SJCRH30 (cell line): ENCODE results near the gene GLG1. TPM values are rescaled to one million over a fixed set of nuclear protein-coding genes. Genes with fewer than 3 reads are reported as not detected.

ENCODE experiments used
- DNase-seq, 2 experiments: peaks; one replicate each; pipeline ENCODE4 v3.0.0-alpha.2; 2015 to 2020
- H3K27ac ChIP-seq: fragments of 250-450 bp; sonication (Bioruptor Pico); 2 replicates; pipeline ENCODE4 v1.5.1; 2020; ENCODE audit warnings: mild to moderate bottlenecking, moderate library complexity
- H3K27me3 ChIP-seq: fragments of 250-450 bp; sonication (Bioruptor Pico); 2 replicates; pipeline ENCODE4 v1.5.1; 2020; ENCODE audit warnings: mild to moderate bottlenecking, moderate library complexity
- H3K36me3 ChIP-seq: fragments of 250-450 bp; sonication (Bioruptor Pico); 2 replicates; pipeline ENCODE4 v1.5.1; 2020; ENCODE audit warnings: mild to moderate bottlenecking, moderate library complexity
- H3K4me1 ChIP-seq: fragments of 250-450 bp; sonication (Bioruptor Pico); 2 replicates; pipeline ENCODE4 v1.5.1; 2020; ENCODE audit warnings: mild to moderate bottlenecking, moderate library complexity
- H3K4me3 ChIP-seq: fragments of 250-450 bp; sonication (Bioruptor Pico); 2 replicates; pipeline ENCODE4 v1.5.1; 2020; ENCODE audit warnings: mild to moderate bottlenecking, moderate library complexity
- H3K9me3 ChIP-seq: fragments of 250-450 bp; sonication (Bioruptor Pico); replicated peaks from 2 replicates; pipeline ENCODE4 v1.5.1; 2020; ENCODE audit warnings: mild to moderate bottlenecking, moderate library complexity
- total RNA-seq: library from RNA; depleted of rRNA; stranded (reverse); fragments of >200 nt; shearing (Covaris generic); gene quantifications from 2 replicates; pipeline ENCODE4 v1.2.3, GENCODE V29; 2014

The GLG1 gene
- total RNA-seq, 1 experiment from 2014 or later = 45.4 TPM

- no peak overlapping the region for H3K27ac ChIP-seq
- no peaks in the 10 kb centered on the region for H3K9me3 ChIP-seq
- DNase-seq = no peak
- H3K4me1 ChIP-seq = no peaks in the 10 kb centered on the region; the same call in 1 of the 2 replicates
- H3K4me3 ChIP-seq = no peak overlapping the region
- no peaks in the 10 kb centered on the region for H3K27me3 ChIP-seq
- no peaks in the 10 kb centered on the region for H3K36me3 ChIP-seq
These were observed 31.6 kb downstream of the GLG1 start for GRCh38 chr16:74575175-74575806.

- no peaks in the 10 kb centered on the region for H3K4me1 ChIP-seq
- DNase-seq = no peak
- H3K9me3 ChIP-seq = no peaks in the 10 kb centered on the region
- no peaks in the 10 kb centered on the region for H3K27me3 ChIP-seq
- no peaks in the 10 kb centered on the region for H3K36me3 ChIP-seq
- H3K27ac ChIP-seq = no peak overlapping the region
- no peak overlapping the region for H3K4me3 ChIP-seq
These were observed 32.8 kb downstream of the GLG1 start for GRCh38 chr16:74574146-74574545.

GRCh38 chr16:74573622-74574021, 33.3 kb downstream of the GLG1 start:
- no peaks in the 10 kb centered on the region for H3K4me1 ChIP-seq

GRCh38 chr16:74570412-74571301, 36.3 kb downstream of the GLG1 start:
- H3K36me3 ChIP-seq = no peaks in the 10 kb centered on the region
- H3K27me3 ChIP-seq = no peaks in the 10 kb centered on the region
- H3K27ac ChIP-seq = no peak overlapping the region
- H3K9me3 ChIP-seq = no peaks in the 10 kb centered on the region
- no peaks in the 10 kb centered on the region for H3K4me1 ChIP-seq
- H3K4me3 ChIP-seq = no peak overlapping the region
- no peak for DNase-seq

More at GRCh38 chr16:74573622-74574021, 33.3 kb downstream of the GLG1 start:
- no peak overlapping the region for H3K4me3 ChIP-seq
- H3K27me3 ChIP-seq = no peaks in the 10 kb centered on the region
- DNase-seq = peak; percentile 6 to 33
- no peaks in the 10 kb centered on the region for H3K36me3 ChIP-seq
- H3K9me3 ChIP-seq = no peaks in the 10 kb centered on the region
- H3K27ac ChIP-seq = no peak overlapping the region

- H3K27me3 ChIP-seq = no peaks in the 10 kb centered on the region
- H3K36me3 ChIP-seq = no peaks in the 10 kb centered on the region
- no peak overlapping the region for H3K27ac ChIP-seq
- no peak overlapping the region for H3K4me3 ChIP-seq
- DNase-seq = no peak
- no peaks in the 10 kb centered on the region for H3K9me3 ChIP-seq
- no peaks in the 10 kb centered on the region for H3K4me1 ChIP-seq
These were observed 37.8 kb downstream of the GLG1 start for GRCh38 chr16:74568961-74569631.

GRCh38 chr16:74567901-74568300, 39.0 kb downstream of the GLG1 start:
- H3K27me3 ChIP-seq = no peaks in the 10 kb centered on the region
- no peaks in the 10 kb centered on the region for H3K36me3 ChIP-seq
- DNase-seq = no peak
- no peaks in the 10 kb centered on the region for H3K9me3 ChIP-seq
- no peak overlapping the region for H3K27ac ChIP-seq
- no peaks in the 10 kb centered on the region for H3K4me1 ChIP-seq
- H3K4me3 ChIP-seq = no peak overlapping the region

GRCh38 chr16:74565378-74565777, 41.5 kb downstream of the GLG1 start:
- Histone ChIP-seq H3K9me3 (no peaks in the 10 kb centered on the region), H3K4me3 (no peak overlapping the region), H3K27me3 (no peaks in the 10 kb centered on the region), H3K36me3 (no peaks in the 10 kb centered on the region), H3K27ac (no peak overlapping the region), H3K4me1 (no peaks in the 10 kb centered on the region)
- no peak for DNase-seq

- no peaks in the 10 kb centered on the region for H3K4me1 ChIP-seq
- H3K27ac ChIP-seq = no peak overlapping the region
- H3K27me3 ChIP-seq = no peaks in the 10 kb centered on the region
- H3K4me3 ChIP-seq = no peak overlapping the region
- no peak for DNase-seq
- H3K36me3 ChIP-seq = no peaks in the 10 kb centered on the region
- H3K9me3 ChIP-seq = no peaks in the 10 kb centered on the region
These were observed 42.4 kb downstream of the GLG1 start for GRCh38 chr16:74564451-74564984.

- H3K27ac ChIP-seq = no peak overlapping the region
- no peaks in the 10 kb centered on the region for H3K9me3 ChIP-seq
- H3K27me3 ChIP-seq = no peaks in the 10 kb centered on the region
- no peak for DNase-seq
- no peak overlapping the region for H3K4me3 ChIP-seq
- H3K4me1 ChIP-seq = no peaks in the 10 kb centered on the region
- H3K36me3 ChIP-seq = no peaks in the 10 kb centered on the region
These were observed 43.1 kb downstream of the GLG1 start for GRCh38 chr16:74563828-74564263.

GRCh38 chr16:74562117-74562516, 44.8 kb downstream of the GLG1 start:
- Histone ChIP-seq H3K27me3 (no peaks in the 10 kb centered on the region), H3K4me1 (no peaks in the 10 kb centered on the region), H3K9me3 (no peaks in the 10 kb centered on the region), H3K36me3 (no peaks in the 10 kb centered on the region), H3K27ac (no peak overlapping the region), H3K4me3 (no peak overlapping the region)
- DNase-seq = no peak

GRCh38 chr16:74561626-74562025, 45.3 kb downstream of the GLG1 start:
- Histone ChIP-seq H3K4me1 (no peaks in the 10 kb centered on the region), H3K27ac (no peak overlapping the region), H3K9me3 (no peaks in the 10 kb centered on the region), H3K36me3 (no peaks in the 10 kb centered on the region), H3K4me3 (no peak overlapping the region), H3K27me3 (no peaks in the 10 kb centered on the region)
- no peak for DNase-seq

- no peaks in the 10 kb centered on the region for H3K27me3 ChIP-seq
- no peaks in the 10 kb centered on the region for H3K9me3 ChIP-seq
- no peaks in the 10 kb centered on the region for H3K4me1 ChIP-seq
- no peaks in the 10 kb centered on the region for H3K36me3 ChIP-seq
- DNase-seq = no peak
- H3K27ac ChIP-seq = no peak overlapping the region
- no peak overlapping the region for H3K4me3 ChIP-seq
These were observed 46.0 kb downstream of the GLG1 start for GRCh38 chr16:74560912-74561311.

- no peak for DNase-seq
- Histone ChIP-seq H3K27ac (no peak overlapping the region), H3K36me3 (no peaks in the 10 kb centered on the region), H3K27me3 (no peaks in the 10 kb centered on the region), H3K4me3 (no peak overlapping the region), H3K9me3 (no peaks in the 10 kb centered on the region), H3K4me1 (no peaks in the 10 kb centered on the region)
These were observed 48.0 kb downstream of the GLG1 start for GRCh38 chr16:74558873-74559272.

- H3K4me3 ChIP-seq = no peak overlapping the region
- no peaks in the 10 kb centered on the region for H3K36me3 ChIP-seq
- no peaks in the 10 kb centered on the region for H3K4me1 ChIP-seq
- H3K27me3 ChIP-seq = no peaks in the 10 kb centered on the region
- H3K9me3 ChIP-seq = no peaks in the 10 kb centered on the region
- no peak for DNase-seq
- no peak overlapping the region for H3K27ac ChIP-seq
These were observed 49.6 kb downstream of the GLG1 start for GRCh38 chr16:74557275-74557674.

GRCh38 chr16:74556375-74556922, 50.5 kb downstream of the GLG1 start:
- H3K4me3 ChIP-seq = no peak overlapping the region
- H3K36me3 ChIP-seq = no peaks in the 10 kb centered on the region
- H3K27me3 ChIP-seq = no peaks in the 10 kb centered on the region
- H3K9me3 ChIP-seq = no peaks in the 10 kb centered on the region
- H3K4me1 ChIP-seq = no peaks in the 10 kb centered on the region
- H3K27ac ChIP-seq = no peak overlapping the region
- DNase-seq = no peak
